Stimulated activated CD8-positive, alpha-beta memory T cell treated with anti-CD3 and anti-CD28 coated beads, Interleukin-2, amount 100 ng/mL, for 1 hour (primary cell): Measurements from ENCODE around the gene PCIF1.
"Not testable (repeated sequence)": the region's sequence is repeated elsewhere in the genome, so short reads cannot be mapped to it uniquely, and the experiment has no call there.

Source experiments
- DNase-seq, 2 donors: peaks; one replicate each; pipeline ENCODE4 v3.0.0-alpha.2; 2020; ENCODE audit warnings: low read depth in 2 of 2

PCIF1 gene

DNA sequence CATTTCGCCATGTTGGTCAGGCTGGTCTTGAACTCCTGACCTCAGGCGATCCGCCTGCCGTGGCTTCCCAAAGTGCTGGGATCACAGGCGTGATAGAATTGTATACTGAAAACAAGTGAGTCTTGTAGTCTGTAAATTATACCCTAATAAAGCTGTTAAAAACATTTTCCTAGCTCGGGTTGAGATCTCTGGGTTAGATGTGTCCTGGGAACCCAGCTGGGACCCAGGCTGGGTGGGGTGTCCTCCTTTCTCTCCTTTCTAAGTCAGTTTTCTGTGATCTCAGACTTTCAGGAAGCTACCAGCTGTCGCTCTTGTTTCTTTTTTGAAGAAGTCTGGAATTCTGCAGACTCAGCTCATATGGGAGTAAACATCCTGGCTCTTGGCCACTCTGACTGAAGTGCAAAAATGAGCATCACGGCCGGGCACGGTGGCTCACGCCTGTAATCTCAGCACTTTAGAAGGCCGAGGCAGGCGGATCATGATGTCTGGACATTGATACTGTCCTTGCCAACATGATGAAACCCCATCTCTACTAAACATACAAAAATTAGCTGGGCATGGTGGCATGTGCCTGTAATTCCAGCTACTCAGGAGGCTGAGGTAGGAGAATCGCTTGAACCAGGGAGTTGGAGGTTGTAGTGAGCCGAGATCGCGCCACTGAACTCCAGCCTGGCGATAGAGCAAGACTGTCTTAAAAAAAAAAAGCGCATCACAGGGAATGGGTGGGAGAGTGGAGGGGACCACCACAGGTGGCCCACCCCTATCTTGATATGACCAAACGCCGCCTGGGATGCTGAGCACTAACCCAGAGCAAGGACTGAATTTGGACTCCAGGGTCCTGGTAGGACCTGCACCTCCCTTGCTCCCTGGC, 9.9 kb upstream of the PCIF1 start:
- no peak for DNase-seq

DNA sequence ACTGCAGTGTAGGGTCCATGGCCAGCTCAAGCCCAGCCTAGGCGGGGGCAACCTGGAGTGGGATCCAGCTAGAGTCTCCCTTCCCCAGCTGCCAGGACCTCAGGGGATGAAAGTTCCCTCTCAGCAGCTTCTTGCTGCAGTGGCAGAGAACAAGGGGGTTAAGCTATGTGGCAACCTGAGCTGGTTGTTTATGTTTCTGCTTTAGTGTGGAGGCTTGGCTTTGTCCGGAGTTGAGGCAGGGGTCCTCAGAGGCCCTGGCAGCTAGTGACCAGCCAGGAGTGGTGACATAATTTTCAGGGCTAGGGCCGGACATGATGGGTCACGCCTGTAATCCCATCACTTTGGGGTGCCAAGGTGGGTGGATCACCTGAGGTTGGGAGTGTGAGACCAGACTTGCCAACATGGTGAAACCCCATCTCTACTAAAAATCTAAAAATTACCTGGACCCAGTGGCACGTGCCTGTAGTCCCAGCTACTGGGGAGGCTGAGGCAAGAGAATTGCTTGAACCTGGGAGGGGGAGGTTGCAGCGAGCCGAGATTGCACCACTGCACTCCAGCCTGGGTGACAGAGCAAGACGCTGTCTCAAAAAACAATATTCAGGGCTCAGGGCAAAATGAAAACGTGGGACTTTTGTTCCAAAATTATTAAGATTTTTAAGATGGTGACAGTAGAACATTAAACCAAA, 8.5 kb upstream of the PCIF1 start:
- no peak for DNase-seq

DNA sequence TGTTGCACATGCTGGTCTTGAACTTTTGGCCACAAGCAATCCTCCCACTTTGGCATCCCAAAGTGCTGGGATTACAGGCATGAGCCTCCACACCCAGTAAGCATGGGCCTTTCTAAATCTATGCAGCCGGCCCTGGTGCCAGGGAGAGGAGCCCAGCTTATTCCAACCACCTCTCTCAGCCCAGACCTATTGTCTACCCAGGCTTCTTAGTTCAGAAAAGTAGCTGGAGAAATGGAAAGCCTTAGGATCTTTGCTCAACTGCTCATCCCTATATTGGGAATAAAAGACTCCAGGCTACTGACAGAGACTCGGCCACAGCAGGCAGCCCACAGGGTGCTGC, 7.8 kb upstream of the PCIF1 start:
- DNase-seq: no peak

DNA sequence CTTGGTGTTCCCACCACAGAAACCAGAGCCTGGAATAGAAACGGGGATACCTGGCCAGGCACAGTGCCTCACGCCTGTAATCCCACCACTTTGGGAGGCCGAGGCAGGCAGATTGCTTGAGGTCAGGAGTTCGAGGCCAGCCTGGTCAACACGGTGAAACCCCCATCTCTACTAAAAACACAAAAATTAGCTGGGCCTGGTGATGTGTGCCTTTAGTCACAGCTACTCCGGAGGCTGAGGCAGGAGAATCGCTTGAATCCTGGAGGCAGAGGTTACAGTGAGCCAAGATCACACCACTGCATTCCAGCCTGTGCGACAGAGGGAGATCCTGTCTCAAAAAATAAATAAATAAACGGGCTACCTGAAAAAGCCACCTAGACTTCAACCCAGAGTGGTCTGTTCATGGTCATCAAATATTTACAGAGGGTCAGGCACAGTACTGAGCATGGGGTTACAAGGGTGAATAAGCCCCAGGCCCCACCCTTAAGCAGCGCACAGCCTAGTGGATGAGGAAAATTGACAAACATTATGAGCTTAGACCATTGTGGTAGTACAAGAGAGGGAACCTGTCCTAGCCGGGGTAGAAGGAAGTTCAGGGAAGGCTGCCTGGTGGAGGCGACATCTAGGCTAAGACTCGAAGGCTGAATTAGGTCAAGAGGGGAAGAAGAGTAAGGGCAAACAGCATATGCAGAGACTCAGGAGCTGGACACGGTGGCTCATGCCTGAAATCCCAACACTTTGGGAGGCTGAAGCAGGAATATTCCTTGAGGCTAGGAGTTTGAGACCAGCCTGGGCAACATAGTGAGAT, 7.2 kb upstream of the PCIF1 start:
- DNase-seq: no peak

DNA sequence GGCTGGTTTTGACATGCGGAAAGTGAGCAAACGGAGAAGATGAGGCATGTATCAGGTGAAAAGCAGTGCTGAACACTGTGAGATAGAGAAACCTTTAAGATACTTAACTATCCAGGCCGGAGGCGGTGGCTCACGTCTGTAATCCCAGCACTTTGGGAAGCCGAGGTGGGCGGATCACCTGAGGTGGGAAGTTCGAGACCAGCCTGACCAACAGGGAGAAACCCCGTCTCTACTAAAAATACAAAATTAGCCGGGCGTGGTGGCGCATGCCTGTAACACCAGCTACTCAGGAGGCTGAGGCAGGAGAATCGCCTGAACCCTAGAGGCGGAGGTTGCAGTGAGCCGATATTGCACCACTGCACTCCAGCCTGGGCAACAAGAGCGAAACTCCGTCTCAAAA, 2.8 kb upstream of the PCIF1 start:
- DNase-seq: not testable (repeated sequence)

DNA sequence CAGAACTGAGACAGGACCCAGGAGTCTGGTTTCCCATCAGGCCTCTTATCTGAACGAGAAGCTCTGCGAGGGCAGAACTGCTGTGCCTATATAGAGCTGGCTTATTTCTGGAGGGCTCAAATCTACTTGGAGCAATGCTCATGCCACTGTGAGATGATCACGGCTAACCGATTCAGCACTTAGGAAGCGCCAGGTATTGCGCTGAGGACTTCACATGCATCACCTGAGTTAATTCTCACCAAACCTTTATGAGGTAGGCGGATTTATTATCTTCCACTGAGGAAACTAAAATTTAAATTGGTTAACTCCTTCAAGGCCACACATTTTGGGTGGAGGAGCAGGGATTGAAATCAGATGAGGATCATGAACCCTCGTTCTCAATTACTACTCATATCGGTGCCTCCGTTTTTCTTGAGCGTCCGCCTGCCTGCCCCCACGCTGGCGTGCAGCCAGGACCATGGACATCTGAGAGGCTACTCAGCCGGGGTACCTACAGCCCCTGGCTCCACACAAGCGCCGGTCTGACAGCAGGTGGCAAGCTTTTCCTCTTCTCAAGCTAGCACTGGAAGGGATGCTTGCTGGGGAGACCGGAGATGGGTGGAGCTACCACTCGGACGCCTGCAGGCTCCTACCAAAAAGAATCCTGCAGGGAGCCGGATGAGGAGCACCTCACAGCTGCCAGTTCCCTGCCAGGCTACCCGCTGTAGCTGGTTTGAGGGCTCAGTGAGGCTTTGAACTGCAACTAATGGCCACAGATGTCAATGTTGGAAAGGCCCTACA, 1.0 kb upstream of the PCIF1 start:
- DNase-seq: peak; percentile 21 to 25

DNA sequence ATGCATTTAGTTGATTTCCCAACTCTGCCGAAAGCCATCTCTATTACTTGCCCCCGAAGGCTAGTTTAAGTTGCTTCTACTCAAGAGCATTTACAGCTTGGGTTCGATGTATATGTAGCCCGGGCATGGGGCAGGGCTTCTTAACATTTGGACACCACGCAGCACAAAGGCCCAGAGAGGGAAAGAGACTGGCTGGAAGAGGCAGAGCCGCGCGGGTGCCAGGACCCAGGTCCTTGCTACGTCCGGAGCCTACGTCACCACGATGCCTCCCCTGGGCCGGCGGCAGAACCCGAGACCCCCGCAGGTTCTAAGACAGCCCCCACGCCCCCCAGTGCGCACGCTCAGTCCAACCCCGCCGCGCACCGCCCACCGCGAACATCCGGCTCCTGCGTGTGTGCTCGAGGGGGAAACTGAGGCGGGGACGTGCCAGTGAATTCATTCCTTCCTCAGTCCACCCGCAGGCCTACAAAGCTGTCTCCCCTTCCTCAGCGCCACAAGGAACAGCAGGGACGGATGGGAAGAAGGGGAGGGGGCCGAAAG, 367 bp upstream of the PCIF1 start:
- DNase-seq: no peak

DNA sequence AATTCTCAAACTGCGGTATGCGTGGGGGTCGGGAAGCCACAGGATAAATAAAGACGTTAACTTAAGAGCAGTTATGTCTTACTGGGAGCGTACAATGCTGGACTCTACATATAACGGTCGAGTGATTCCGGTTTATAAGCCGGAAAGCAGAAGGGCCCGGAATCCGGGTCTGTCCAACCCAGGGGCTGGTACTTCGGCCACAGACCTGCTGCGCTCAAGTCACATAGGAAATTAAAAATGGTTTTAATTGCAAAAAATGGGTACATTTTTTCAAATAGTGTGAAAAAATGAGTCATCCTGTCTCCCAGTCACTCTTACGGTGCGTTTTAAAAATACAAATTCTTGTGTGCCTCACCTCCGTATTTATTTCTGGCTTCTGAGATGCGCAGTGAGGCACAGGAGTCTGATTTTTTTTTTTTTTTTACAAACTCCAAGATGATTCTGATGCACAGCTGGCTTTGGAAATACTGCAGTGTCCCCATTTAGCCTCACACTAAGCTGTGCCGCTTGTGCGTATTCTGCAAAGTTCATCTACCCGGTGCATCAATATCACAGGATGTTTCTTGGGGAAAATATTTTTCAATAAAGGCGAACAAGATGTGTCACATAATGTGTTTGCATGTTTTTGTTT, 1.0 kb downstream of the PCIF1 start:
- no peak for DNase-seq

DNA sequence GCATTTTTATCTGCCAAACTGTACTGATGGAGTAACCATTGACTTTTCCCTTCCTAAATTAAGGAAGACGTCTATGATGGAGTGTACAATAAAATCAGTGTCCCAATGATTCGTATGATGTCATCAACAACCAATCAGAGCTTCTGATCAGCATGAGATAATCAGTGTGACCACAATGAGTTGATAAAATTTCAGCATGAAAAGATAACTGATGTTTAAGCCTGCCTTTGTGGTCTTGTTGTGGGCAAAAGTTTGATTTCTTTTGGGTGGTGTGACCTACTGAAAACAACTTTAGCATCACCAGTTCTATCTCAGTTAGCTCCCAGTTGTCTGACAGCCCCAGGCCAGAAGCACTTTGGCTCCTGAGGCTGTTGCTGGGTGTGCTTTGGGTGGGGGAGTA, 3.3 kb downstream of the PCIF1 start:
- no peak for DNase-seq

DNA sequence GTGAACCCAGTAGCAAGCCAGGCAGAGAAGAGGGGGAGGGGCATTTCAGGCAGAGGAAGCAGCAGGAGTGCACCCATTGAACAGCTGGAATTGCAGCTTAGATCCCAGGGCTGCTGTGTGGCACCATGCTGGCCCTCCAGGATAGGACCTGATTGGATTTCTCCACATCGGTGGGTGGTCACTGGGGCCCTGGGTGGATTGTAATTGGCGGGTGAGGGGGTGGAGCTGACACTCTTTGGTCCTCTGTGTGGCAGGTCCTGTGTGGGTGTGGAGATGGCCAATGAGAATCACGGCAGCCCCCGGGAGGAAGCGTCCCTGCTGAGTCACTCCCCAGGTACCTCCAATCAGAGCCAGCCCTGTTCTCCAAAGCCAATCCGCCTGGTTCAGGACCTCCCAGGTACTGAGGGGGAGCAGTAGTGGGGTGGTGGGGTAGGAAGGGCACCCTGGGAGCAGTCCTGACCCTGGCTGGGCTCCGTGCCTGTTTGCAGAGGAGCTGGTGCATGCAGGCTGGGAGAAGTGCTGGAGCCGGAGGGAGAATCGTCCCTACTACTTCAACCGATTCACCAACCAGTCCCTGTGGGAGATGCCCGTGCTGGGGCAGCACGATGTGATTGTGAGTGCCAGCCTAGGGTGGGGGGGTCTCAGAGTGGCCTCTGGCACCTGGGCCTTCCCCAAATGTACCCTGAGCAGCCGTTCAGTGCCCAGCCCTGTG, 4.4 kb downstream of the PCIF1 start:
- DNase-seq: no peak

DNA sequence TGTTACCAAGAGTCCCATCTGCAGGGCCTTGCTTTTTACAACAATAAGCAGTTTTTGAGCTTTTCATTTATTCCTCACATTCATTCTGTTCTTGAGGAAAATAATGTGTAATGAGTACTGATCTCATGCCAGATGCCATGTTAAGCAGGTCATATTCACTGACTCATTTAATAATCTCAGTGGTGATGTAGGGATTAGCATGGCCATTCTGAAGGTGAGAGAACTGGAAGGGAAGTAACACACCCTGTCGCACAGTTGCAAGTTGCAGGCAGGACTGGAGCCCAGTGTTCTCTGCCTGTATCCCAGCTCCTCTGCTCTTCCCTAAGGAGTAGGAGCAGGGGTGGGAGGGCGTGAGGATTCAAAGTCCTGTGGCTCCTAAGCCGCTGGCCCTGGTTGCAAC, 5.6 kb downstream of the PCIF1 start:
- DNase-seq: no peak

DNA sequence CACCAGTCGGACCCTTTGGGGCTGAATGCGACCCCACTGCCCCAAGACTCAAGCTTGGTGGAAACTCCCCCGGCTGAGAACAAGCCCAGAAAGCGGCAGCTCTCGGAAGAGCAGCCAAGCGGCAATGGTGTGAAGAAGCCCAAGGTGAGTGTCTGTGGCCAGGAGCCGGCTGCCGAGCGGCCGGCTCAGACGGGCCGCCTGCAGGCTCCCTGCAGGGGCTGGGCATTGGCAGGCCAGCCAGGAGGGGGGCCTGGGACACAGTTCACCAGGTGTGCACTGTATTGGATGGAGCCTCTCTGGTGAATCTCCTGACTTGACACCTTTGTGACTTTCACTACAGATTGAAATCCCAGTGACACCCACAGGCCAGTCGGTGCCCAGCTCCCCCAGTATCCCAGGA, 6.0 kb downstream of the PCIF1 start:
- no peak for DNase-seq

DNA sequence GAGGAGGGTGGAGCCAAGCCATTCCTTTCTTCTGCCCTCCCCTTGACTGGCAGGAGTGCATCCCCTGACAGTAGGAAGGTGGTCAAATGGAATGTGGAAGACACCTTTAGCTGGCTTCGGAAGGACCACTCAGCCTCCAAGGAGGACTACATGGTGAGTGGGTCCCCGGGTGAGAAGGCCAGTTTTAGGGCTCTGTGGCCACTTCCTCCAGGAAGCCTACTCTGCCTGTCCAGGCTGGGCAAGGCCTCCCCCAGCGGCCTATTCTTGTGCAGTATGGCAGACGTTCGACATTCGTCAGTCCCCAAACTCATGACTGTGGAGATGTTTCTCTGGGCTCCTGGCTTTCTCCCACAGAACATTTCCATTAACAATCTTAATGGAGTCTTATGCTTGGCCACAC, 9.1 kb downstream of the PCIF1 start:
- DNase-seq: no peak

DNA sequence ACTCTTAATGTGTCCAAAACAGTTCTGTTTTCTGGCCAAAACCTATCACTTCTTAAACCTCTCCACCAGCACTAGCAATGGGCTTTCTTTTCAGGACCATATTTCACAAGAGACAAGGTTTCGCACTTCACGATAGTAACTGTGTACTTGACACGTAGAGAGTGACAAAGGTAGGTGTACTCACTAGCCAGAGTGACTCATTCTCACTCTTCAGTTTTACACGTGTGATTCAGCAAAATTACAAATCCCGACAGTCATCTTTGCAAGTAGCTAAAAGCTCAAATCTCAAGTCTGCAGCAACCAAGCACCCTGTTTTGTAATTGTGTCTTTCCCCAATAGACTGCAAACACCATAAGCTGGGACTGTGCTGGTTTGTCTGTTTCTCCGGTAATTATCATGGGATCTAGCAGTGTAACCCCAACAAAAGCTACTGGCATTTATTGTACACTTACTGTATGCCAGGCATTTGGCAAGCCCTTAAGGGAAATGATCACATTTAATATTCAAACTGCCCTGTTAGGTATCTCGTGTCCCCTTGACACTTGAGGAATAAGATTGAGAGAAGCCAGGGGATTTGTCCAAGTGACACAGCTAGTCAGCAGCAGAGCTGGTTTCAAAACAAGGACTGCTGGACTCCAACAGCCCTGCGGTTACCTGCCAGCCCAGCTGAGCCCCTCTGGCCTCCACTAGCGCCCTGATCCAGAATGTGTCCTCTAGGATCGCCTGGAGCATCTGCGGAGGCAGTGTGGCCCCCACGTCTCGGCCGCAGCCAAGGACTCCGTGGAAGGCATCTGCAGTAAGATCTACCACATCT, 9.9 kb downstream of the PCIF1 start:
- DNase-seq: no peak

DNA sequence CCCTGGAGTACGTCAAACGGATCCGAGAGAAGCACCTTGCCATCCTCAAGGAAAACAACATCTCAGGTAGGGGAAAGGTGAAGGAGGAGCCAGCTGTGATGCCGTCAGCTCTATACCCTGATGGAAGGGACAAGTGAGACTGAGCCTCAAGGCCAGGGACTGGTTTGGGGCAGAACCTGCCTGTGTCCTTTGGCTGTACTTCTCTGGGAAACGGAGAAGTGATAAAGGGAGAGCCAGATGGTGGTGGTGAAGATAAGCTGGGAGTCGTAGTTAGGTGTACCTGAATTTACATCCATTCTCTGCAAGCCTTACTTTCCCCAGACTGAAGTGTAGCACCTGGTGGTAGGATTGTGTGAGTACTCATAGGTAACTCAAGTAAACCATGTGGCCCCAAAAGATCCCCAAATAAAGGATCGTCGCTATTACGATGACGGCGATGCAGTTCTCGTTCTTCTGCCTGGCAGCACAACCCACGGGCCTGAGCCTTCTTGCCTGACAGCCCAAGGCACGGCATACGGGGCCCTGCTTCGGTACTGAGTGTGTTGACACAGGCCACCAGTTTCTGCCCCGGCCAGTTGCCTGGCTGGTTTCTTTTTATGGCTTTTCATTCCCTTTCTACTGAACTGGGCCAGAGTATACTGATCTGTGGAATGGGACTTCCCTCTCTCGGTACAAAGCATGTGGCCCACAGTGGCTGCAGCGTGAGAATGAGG, 10.6 kb downstream of the PCIF1 start:
- no peak for DNase-seq

DNA sequence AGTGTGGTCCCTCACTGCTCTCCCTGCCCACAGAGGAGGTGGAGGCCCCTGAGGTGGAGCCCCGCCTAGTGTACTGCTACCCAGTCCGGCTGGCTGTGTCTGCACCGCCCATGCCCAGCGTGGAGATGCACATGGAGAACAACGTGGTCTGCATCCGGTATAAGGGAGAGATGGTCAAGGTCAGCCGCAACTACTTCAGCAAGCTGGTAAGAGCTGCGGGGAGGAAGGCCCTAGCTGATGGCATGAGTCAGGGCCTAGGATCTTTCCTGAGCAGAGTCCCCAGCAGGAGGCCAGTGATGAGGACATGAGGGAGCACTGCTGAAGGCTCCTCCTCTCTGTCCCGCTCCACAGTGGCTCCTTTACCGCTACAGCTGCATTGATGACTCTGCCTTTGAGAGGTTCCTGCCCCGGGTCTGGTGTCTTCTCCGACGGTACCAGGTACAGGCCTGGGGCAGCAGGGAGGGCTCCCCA, 11.2 kb downstream of the PCIF1 start:
- no peak for DNase-seq

DNA sequence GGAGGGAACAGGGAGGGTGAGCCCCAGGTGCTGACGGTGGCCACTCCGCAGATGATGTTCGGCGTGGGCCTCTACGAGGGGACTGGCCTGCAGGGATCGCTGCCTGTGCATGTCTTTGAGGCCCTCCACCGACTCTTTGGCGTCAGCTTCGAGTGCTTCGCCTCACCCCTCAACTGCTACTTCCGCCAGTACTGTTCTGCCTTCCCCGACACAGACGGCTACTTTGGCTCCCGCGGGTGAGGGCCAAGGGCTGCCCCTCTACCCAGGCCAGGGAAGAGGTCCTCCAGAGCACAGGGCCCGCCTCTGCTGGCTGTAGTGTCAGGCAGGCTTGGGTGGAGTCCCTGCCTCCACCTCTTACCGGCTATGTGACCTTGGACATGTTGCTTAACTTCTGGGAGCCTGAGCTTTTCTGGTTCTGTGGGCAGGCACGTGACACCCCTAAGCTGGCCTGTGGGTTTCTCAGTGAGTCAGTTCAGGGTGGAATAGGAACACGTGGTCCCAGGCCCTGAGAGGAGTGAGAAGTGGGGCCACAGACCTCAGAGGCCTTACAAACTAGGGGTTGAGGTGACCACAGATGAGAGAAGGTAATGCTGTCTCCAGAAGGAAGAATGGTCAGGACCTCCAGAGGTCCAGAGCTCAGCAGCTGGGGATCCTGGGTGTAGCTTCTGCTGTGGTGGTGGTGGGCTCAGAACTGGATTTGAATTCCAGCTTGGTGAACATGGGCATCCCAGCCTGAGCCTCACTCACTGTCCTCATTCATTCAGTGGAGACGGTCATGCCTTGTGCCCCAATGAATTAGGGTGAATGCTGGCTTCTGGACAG, 11.9 kb downstream of the PCIF1 start:
- DNase-seq: peak; percentile 42 to 66
